ENCODE data around the gene REELD1. TPM values are rescaled to one million over a fixed set of nuclear protein-coding genes. Genes with fewer than 3 reads are reported as not detected.

REELD1 gene
- total RNA-seq, result under 1 TPM in 1 of 5 donors, not detected in 4; 0.73 TPM
- under 1 TPM in 1 of 3 donors, not detected in 2; 0.30 TPM for polyA plus RNA-seq
- long read RNA-seq, donor 1, result 0 reads
- long read RNA-seq, donor 2, result 0 reads
- long read RNA-seq, donor 3, result 0 reads
- long read RNA-seq, donor 4, result 0 reads
- long read RNA-seq, donor 5, result 0 reads
- long read RNA-seq, donor 6, result 0 reads
- long read RNA-seq, donor 7, result 0 reads
- long read RNA-seq, donor 8, result 0 reads
- long read RNA-seq, donor 9, result 0 reads
- long read RNA-seq, donor 10, result 0 reads

GRCh38 chr4:146214238-146214637, at the start of gene REELD1:
Gene REELD1 (plus strand): TSS chr4:146214538. CDS start chr4:146216953, 2,415 bp downstream.
- Histone ChIP-seq H3K9me3 (no peaks in the 10 kb centered on the region), H3K27me3 (no peaks in the 10 kb centered on the region), H3K27ac (no peak within 1 kb of the TSS), H3K4me3 (no peak within 1 kb of the TSS), H3K36me3 (no peaks in the 10 kb centered on the region), H3K4me1 (no peaks in the 10 kb centered on the region)
- WGBS, 5 donors, result 72 to 86% (median 75%) methylated on average over 5 of the region's 5 CpGs
- intact Hi-C loops (cut with DNase I; ENCODE audit: low total_unique reads), result no loop called here
- TF ChIP-seq POLR2A (IDR thresholded peaks at IDR 0.05) (no peak), POLR2AphosphoS5 (IDR thresholded peaks at IDR 0.05) (no peak), EP300 (IDR thresholded peaks at IDR 0.05) (no peak), CTCF (IDR thresholded peaks at IDR 0.05) (no peak)
- DNase-seq, result no peak

DNA sequence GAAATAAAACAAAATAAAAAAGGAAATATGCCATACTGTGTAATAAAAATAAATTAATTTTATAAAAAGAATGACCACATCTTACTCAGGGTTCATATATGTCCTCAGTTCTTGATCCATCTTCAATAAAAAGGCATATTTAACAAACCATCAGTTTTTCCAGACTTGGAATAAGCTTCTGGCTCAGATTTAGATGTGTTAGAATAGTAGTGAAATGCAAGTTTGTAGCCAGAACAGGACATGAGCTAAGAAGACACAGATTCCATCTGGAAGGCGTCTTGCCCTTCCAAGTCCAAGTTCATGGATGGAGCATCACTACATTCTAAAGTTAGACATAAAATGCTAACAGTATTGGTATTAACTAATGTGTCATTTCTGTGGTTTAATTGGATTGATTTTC, 49.1 kb upstream of the REELD1 start:
- Histone ChIP-seq H3K27ac (no peak overlapping the region), H3K4me3 (no peak overlapping the region), H3K4me1 (no peaks in the 10 kb centered on the region), H3K36me3 (no peaks in the 10 kb centered on the region), H3K27me3 (no peaks in the 10 kb centered on the region), H3K9me3 (peaks cover 0 to 18% (median 11%) of the 10 kb centered on the region in 4 donors)
- intact Hi-C loops (cut with DNase I; ENCODE audit: low total_unique reads), result no loop called here
- 71 to 89% (median 80%) methylated on average over 1 of the region's 1 CpG for WGBS, 5 donors
- TF ChIP-seq POLR2AphosphoS5 (IDR thresholded peaks at IDR 0.05) (no peak), EP300 (IDR thresholded peaks at IDR 0.05) (no peak), CTCF (IDR thresholded peaks at IDR 0.05) (no peak), POLR2A (IDR thresholded peaks at IDR 0.05) (no peak)
- peak in 1 of 2 donors; percentile 23 for DNase-seq

DNA sequence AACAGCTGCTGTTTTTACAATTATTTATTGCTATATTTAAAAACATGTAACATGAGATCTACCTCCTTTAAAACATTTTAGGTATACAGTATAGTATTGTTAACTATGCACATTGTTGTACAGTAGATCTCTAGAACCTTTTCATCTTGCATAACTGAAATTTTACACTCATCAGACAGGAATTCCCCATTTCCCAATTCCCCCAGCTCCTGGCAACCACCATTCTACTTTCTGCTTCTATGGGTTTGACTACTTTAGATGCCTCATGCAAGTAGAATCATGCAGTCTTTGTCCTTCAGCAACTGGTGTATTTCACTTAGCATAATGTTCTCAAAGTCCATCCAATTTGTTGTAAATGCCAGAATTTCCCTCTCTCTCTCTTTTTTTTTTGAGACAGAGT, 48.5 kb upstream of the REELD1 start:
- no peak for DNase-seq
- Histone ChIP-seq H3K27ac (no peak overlapping the region), H3K4me1 (no peaks in the 10 kb centered on the region), H3K27me3 (no peaks in the 10 kb centered on the region), H3K36me3 (no peaks in the 10 kb centered on the region), H3K4me3 (no peak overlapping the region), H3K9me3 (peaks cover 0 to 16% (median 9%) of the 10 kb centered on the region in 4 donors)
- intact Hi-C loops (cut with DNase I; ENCODE audit: low total_unique reads), result no loop called here
- TF ChIP-seq POLR2AphosphoS5 (IDR thresholded peaks at IDR 0.05) (no peak), CTCF (IDR thresholded peaks at IDR 0.05) (no peak), POLR2A (IDR thresholded peaks at IDR 0.05) (no peak), EP300 (IDR thresholded peaks at IDR 0.05) (no peak)

GRCh38 chr4:146170149-146170548, 44.2 kb upstream of the REELD1 start:
- intact Hi-C loops (cut with DNase I; ENCODE audit: low total_unique reads), result no loop called here
- TF ChIP-seq EP300 (IDR thresholded peaks at IDR 0.05), result no peak
- TF ChIP-seq POLR2AphosphoS5 (IDR thresholded peaks at IDR 0.05), result no peak
- TF ChIP-seq CTCF (IDR thresholded peaks at IDR 0.05), result no peak
- TF ChIP-seq POLR2A (IDR thresholded peaks at IDR 0.05), result no peak
- Histone ChIP-seq H3K4me3 (no peak overlapping the region), H3K9me3 (no peaks in the 10 kb centered on the region), H3K4me1 (peaks cover 0 to 3% (median under 1%) of the 10 kb centered on the region in 4 donors), H3K27ac (no peak overlapping the region), H3K36me3 (no peaks in the 10 kb centered on the region), H3K27me3 (no peaks in the 10 kb centered on the region)
- 78 to 91% (median 85%) methylated on average over 3 of the region's 3 CpGs for WGBS, 5 donors
- no peak for DNase-seq

Measured in stomach (tissue), 19 donors.